HUDEP-2 (cell line): ENCODE results near the gene STKLD1.

ENCODE experiments used
- DNase-seq, 76 experiments: peaks; one replicate each; lab custom pipeline; 2025; ENCODE audit not compliant: unreplicated experiment in 76 of 76; lab: John Stamatoyannopoulos, UW

STKLD1 gene

GRCh38 chr9:133344979-133345378 is 31.2 kb upstream of the STKLD1 start:
- no peak for DNase-seq

- no peak for DNase-seq
Measured at GRCh38 chr9:133345596-133345995, 30.6 kb upstream of the STKLD1 start.

GRCh38 chr9:133346021-133346785 is 30.0 kb upstream of the STKLD1 start:
- no peak for DNase-seq

- DNase-seq: peak in 27 of 76 experiments; percentile 18 to 69 (median 50)
Measured at GRCh38 chr9:133347515-133347984, 28.6 kb upstream of the STKLD1 start.

GRCh38 chr9:133347985-133348717 is 28.0 kb upstream of the STKLD1 start, which contains the start of the genes MED22 and RPL7A:
Gene MED22, minus strand, starts transcription at chr9:133348131. Its CDS starts 1,469 bp downstream, at chr9:133346662.
Gene RPL7A, plus strand, starts transcription at chr9:133348218. Its CDS starts 26 bp downstream, at chr9:133348244.
- peak in 75 of 76 experiments; percentile 51 to 95 (median 85) for DNase-seq

- DNase-seq: peak in 1 of 76 experiments; percentile 31
Measured at GRCh38 chr9:133348718-133349573, 27.2 kb upstream of the STKLD1 start.

- no peak for DNase-seq
Measured at GRCh38 chr9:133349965-133350616, 26.1 kb upstream of the STKLD1 start.

GRCh38 chr9:133351526-133351907 is 24.6 kb upstream of the STKLD1 start:
- no peak for DNase-seq

- peak in 70 of 76 experiments; percentile 8 to 81 (median 56) for DNase-seq
Measured at GRCh38 chr9:133351908-133352634, 24.1 kb upstream of the STKLD1 start.

GRCh38 chr9:133352635-133353340 is 23.4 kb upstream of the STKLD1 start:
- peak in 2 of 76 experiments; percentile 12 to 13 for DNase-seq

GRCh38 chr9:133353548-133353947 is 22.6 kb upstream of the STKLD1 start:
- DNase-seq: no peak

GRCh38 chr9:133354766-133355165 is 21.4 kb upstream of the STKLD1 start:
- no peak for DNase-seq

GRCh38 chr9:133355881-133356357 is 20.2 kb upstream of the STKLD1 start:
- peak in 4 of 76 experiments; percentile 34 to 47 (median 44) for DNase-seq

- peak in 71 of 76 experiments; percentile 13 to 92 (median 72) for DNase-seq
Measured at GRCh38 chr9:133356391-133357091, 19.6 kb upstream of the STKLD1 start, which contains the start of the genes SURF1 and SURF2. Gene SURF1, minus strand, starts transcription at chr9:133356487. Its CDS starts 34 bp downstream, at chr9:133356453. Gene SURF2, plus strand, starts transcription at chr9:133356550. Its CDS starts 43 bp downstream, at chr9:133356593.

GRCh38 chr9:133357656-133358055 is 18.5 kb upstream of the STKLD1 start:
- DNase-seq: no peak

- peak in 71 of 76 experiments; percentile 27 to 83 (median 62) for DNase-seq
Measured at GRCh38 chr9:133359399-133360175, 16.6 kb upstream of the STKLD1 start.
